GM12878 (cell line): ENCODE data around the gene CRTC1. TPM values are rescaled to one million over a fixed set of nuclear protein-coding genes. Genes with fewer than 3 reads are reported as not detected.
A peak's percentile ranks its signal among the peaks of the same experiment; 100 is the strongest.

ENCODE experiments used
- ATAC-seq: fragments of 200-7000 bp; cut with Tn5 transposase; 3 replicates; pipeline ENCODE4 v1.9.1; 2020; ENCODE audit warnings: mild to moderate bottlenecking, moderate library complexity
- Bru-seq: library from RNA; stranded (reverse); fragments of 400-500 nt; gene quantifications from one replicate; lab custom pipeline; 2021; lab: Mats Ljungman, UMichigan
- BruChase-seq, 2 experiments: library from RNA; stranded (reverse); fragments of 400-500 nt; gene quantifications; one replicate each; lab custom pipeline; 2021; lab: Mats Ljungman, UMichigan
- BruUV-seq: library from RNA; stranded (reverse); fragments of 400-500 nt; replicated peaks from 2 replicates; lab custom pipeline; 2021; lab: Mats Ljungman, UMichigan
- CTCF ChIA-PET: fragments of 300-600 bp; sonication (Branson Sonifier 250); formaldehyde crosslinking; extraction: SDS; loops from one replicate; lab custom pipeline; 2021; ENCODE audit warnings: inconsistent platforms; lab: Yijun Ruan, JAX
- POLR2A ChIA-PET: fragments of 350-600 bp; formaldehyde crosslinking; extraction: SDS; loops from one replicate; lab custom pipeline; 2021; ENCODE audit warnings: inconsistent platforms; lab: Charles Lee
- RAD21 ChIA-PET: fragments of 300-600 bp; sonication (Branson Sonifier 250); formaldehyde crosslinking; loops from one replicate; lab custom pipeline; 2023; ENCODE audit warnings: antibody characterized with exemption; ENCODE audit not compliant: unreplicated experiment; lab: Charles Lee
- SMC1A ChIA-PET: fragments of 300-600 bp; sonication (Branson Sonifier 250); formaldehyde crosslinking; loops from one replicate; lab custom pipeline; 2023; ENCODE audit not compliant: unreplicated experiment, uncharacterized antibody; lab: Charles Lee
- DNase-seq: peaks from one replicate; pipeline ENCODE4 v3.0.0-alpha.2; 2011; ENCODE audit warnings: low read depth, low spot score
- FAIRE-seq: peaks from 3 replicates; lab custom pipeline; 2011; peaks lifted over from hg19 to GRCh38; lab: Jason Lieb, UNC
- H2AFZ ChIP-seq: 2 replicates; pipeline ENCODE4 v1.6.0; 2011; ENCODE audit warnings: low read depth, low read length, control low read depth; ENCODE audit not compliant: control insufficient read depth
- H3K27ac ChIP-seq: 2 replicates; pipeline ENCODE4 v1.5.1; 2011; ENCODE audit warnings: control low read depth; ENCODE audit not compliant: control insufficient read depth, insufficient read depth
- H3K27me3 ChIP-seq, 2 experiments: replicated peaks in 1 of 2; 2 replicates each; pipeline versions ENCODE4 v1.6.0 to v1.6.1; 2011; ENCODE audit warnings: low read length in 1 of 2; ENCODE audit not compliant: control insufficient read depth in 2 of 2, insufficient read depth in 2 of 2
- H3K36me3 ChIP-seq, 2 experiments: 2 replicates each; pipeline ENCODE4 v1.5.1; 2011; ENCODE audit warnings: low read length in 1 of 2; ENCODE audit not compliant: control insufficient read depth in 2 of 2, insufficient read depth in 2 of 2
- H3K4me1 ChIP-seq: 2 replicates; pipeline ENCODE4 v1.6.1; 2011; ENCODE audit warnings: mild to moderate bottlenecking, low read length, moderate library complexity, mixed read lengths; ENCODE audit not compliant: control insufficient read depth, insufficient read depth
- H3K4me2 ChIP-seq: 2 replicates; pipeline ENCODE4 v1.6.0; 2011; ENCODE audit warnings: control low read depth; ENCODE audit not compliant: control insufficient read depth, insufficient read depth
- H3K4me3 ChIP-seq: fragments of 200-600 bp; sonication (generic); 2 replicates; pipeline ENCODE4 v1.5.1; 2016
- H3K79me2 ChIP-seq: 2 replicates; pipeline ENCODE4 v1.6.0; 2011; ENCODE audit warnings: low read length; ENCODE audit not compliant: control insufficient read depth, insufficient read depth
- H3K9ac ChIP-seq: 2 replicates; pipeline ENCODE4 v1.8.0; 2011; ENCODE audit warnings: low read length, control low read depth, mixed read lengths; ENCODE audit not compliant: control insufficient read depth, insufficient read depth
- H3K9me3 ChIP-seq: replicated peaks from 3 replicates; pipeline ENCODE4 v1.5.1; 2011; ENCODE audit warnings: mild to moderate bottlenecking, low read length; ENCODE audit not compliant: control insufficient read depth, insufficient read depth
- H4K20me1 ChIP-seq: 2 replicates; pipeline ENCODE4 v1.6.0; 2011; ENCODE audit not compliant: control insufficient read depth, insufficient read depth
- BCL11A ChIP-seq: IDR thresholded peaks from 2 replicates; pipeline ENCODE4 v1.6.1; 2011; ENCODE audit warnings: low read depth, low read length
- BHLHE40 ChIP-seq, 2 experiments: fragments of 450-650 bp in 1 of 2; IDR thresholded peaks; 2 replicates each; pipeline ENCODE4 v1.6.1; 2011 to 2017; ENCODE audit warnings: low read depth in 2 of 2, borderline replicate concordance in 1 of 2, improper control_type of control experiment in 1 of 2, low read length in 1 of 2, mild to moderate bottlenecking in 1 of 2
- GABPA ChIP-seq: IDR thresholded peaks from 2 replicates; pipeline ENCODE4 v1.6.1; 2014; ENCODE audit warnings: antibody characterized with exemption, low read depth, mild to moderate bottlenecking, inconsistent platforms
- GATAD2B ChIP-seq: fragments of 450-650 bp; conservative IDR thresholded peaks from 2 replicates; pipeline ENCODE4 v1.6.1; 2017; ENCODE audit warnings: low read depth, mild to moderate bottlenecking, moderate library complexity
- KAT2A ChIP-seq: conservative IDR thresholded peaks from 2 replicates; pipeline ENCODE4 v1.6.1; 2011; ENCODE audit warnings: low read depth, low read length; ENCODE audit not compliant: control insufficient read depth
- NFYB ChIP-seq: IDR thresholded peaks from 2 replicates; pipeline ENCODE4 v1.6.1; 2011; ENCODE audit warnings: low read depth, mild to moderate bottlenecking, low read length, improper control_type of control experiment, moderate library complexity; ENCODE audit not compliant: insufficient read depth
- NR2C1 ChIP-seq: fragments of 450-650 bp; IDR thresholded peaks from 2 replicates; pipeline ENCODE4 v1.6.1; 2017; ENCODE audit warnings: antibody characterized with exemption, mild to moderate bottlenecking, moderate library complexity
- POLR2A ChIP-seq: IDR thresholded peaks from 2 replicates; pipeline ENCODE4 v1.6.1; 2011; ENCODE audit warnings: low read depth, mild to moderate bottlenecking, low read length
- POLR2AphosphoS2 ChIP-seq: IDR thresholded peaks from 2 replicates; pipeline ENCODE4 v1.6.1; 2011; ENCODE audit warnings: low read depth, mild to moderate bottlenecking, low read length, improper control_type of control experiment, moderate library complexity
- YY1 ChIP-seq: IDR thresholded peaks from 2 replicates; pipeline ENCODE4 v1.6.1; 2011; ENCODE audit warnings: low read depth, mild to moderate bottlenecking, low read length
- WGBS: methylation state at CpG from one replicate; pipeline ENCODE4 v1.1.6; 2016; ENCODE audit warnings: low lambda C conversion rate; ENCODE audit not compliant: insufficient replicate concordance, insufficient coverage; ENCODE audit errors: missing lambda C conversion rate; 5-methylcytosine and 5-hydroxymethylcytosine counted together
- in situ Hi-C: fragments of 300-500 bp; cut with MboI; formaldehyde crosslinking; loops from 9 replicates; pipeline ENCODE4 v1.14.3; 2018; ENCODE audit warnings: mixed read lengths
- intact Hi-C: fragments of 100-400 bp; cut with micrococcal nuclease; formaldehyde crosslinking; loops from one replicate; pipeline ENCODE4 v1.14.2; 2022; ENCODE audit not compliant: unreplicated experiment
- long read RNA-seq, 2 experiments: library from polyadenylated mRNA; unstranded; transcript quantifications; one replicate each; pipeline ENCODE4 v2.0.0, GENCODE V29; 2019 to 2020
- polyA minus RNA-seq, 3 experiments: library from RNA; depleted of rRNA, polyadenylated mRNA; stranded (reverse); fragments of >200 nt; gene quantifications; 2 replicates each; pipeline ENCODE4 v1.2.3, GENCODE V29; 2011
- polyA plus RNA-seq, 11 experiments: library from polyadenylated mRNA; depleted of rRNA in 4 of 11; unstranded in 6 of 11; stranded (reverse) in 5 of 11; fragments of >200 nt; fragmentation: Nextera tagmentation in 4 of 11; fragmentation: Illumina TruSeq in 1 of 11; extraction: Ambion mirVana in 4 of 11; extraction: Trizol in 1 of 11; gene quantifications; 1 replicate in 1 of 11; 2 replicates in 10 of 11; pipeline versions ENCODE4 v1.2.1 to v1.2.3, GENCODE V29; 2011 to 2016; ENCODE audit warnings: inconsistent platforms in 2 of 11, missing spikeins in 2 of 11, low read depth in 1 of 11
- total RNA-seq, 4 experiments: library from RNA; depleted of rRNA in 3 of 4; stranded (reverse); fragments of >200 nt in 3 of 4; fragmentation: Illumina TruSeq in 1 of 4; extraction: Trizol in 1 of 4; gene quantifications; 2 replicates each; pipeline versions ENCODE4 v1.2.1 to v1.2.3, GENCODE V29; 2013 to 2021
- TF ChIP-seq, protein P1 (sequence below): fragments of 450-650 bp; IDR thresholded peaks from 2 replicates; pipeline ENCODE4 v1.6.1; 2016; ENCODE audit warnings: mild to moderate bottlenecking, moderate library complexity, borderline replicate concordance

Gene CRTC1, protein sequence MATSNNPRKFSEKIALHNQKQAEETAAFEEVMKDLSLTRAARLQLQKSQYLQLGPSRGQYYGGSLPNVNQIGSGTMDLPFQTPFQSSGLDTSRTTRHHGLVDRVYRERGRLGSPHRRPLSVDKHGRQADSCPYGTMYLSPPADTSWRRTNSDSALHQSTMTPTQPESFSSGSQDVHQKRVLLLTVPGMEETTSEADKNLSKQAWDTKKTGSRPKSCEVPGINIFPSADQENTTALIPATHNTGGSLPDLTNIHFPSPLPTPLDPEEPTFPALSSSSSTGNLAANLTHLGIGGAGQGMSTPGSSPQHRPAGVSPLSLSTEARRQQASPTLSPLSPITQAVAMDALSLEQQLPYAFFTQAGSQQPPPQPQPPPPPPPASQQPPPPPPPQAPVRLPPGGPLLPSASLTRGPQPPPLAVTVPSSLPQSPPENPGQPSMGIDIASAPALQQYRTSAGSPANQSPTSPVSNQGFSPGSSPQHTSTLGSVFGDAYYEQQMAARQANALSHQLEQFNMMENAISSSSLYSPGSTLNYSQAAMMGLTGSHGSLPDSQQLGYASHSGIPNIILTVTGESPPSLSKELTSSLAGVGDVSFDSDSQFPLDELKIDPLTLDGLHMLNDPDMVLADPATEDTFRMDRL
- total RNA-seq (2013; cell fraction: nucleolus; rRNA removed), result 6.6 and 7.9 TPM in 2 replicates
- 0.82 and 1.3 TPM in 2 replicates for total RNA-seq (2014; rRNA removed)
- total RNA-seq (2014; rRNA removed; fragmentation: Illumina TruSeq; extraction: Trizol), result 0.28 and 0.31 TPM in 2 replicates
- total RNA-seq (2021), result 3.5 and 4.6 TPM in 2 replicates
- 0.39 TPM for polyA plus RNA-seq (2011; ENCODE audit: low read depth)
- polyA plus RNA-seq (2011; rRNA removed), result 0.37 and 0.50 TPM in 2 replicates
- polyA plus RNA-seq (2011; cell fraction: cytosol; rRNA removed), result 0.37 and 1.1 TPM in 2 replicates
- 10.9 and 15.4 TPM in 2 replicates for polyA plus RNA-seq (2011; cell fraction: nucleus; rRNA removed)
- polyA plus RNA-seq (2012), result 2.2 and 2.5 TPM in 2 replicates
- 0.65 and 0.78 TPM in 2 replicates for polyA plus RNA-seq (2014; fragmentation: Illumina TruSeq; extraction: Trizol)
- under 1 TPM in 1 of 2 experiments, not detected in 1; 0.02 TPM for polyA plus RNA-seq (2014; fragmentation: Nextera tagmentation; extraction: Ambion mirVana)
- polyA plus RNA-seq (2014; rRNA removed), result 2.5 and 2.6 TPM in 2 replicates
- polyA plus RNA-seq (2016; fragmentation: Nextera tagmentation; extraction: Ambion mirVana), result 1 to 10 TPM; 1.1 TPM
- 0.29 and 0.93 TPM in 2 replicates for polyA minus RNA-seq (2011; rRNA and poly(A)+ RNA removed)
- polyA minus RNA-seq (2011; cell fraction: cytosol; rRNA and poly(A)+ RNA removed), result 1.1 and 1.5 TPM in 2 replicates
- 1.8 and 3.9 TPM in 2 replicates for polyA minus RNA-seq (2011; cell fraction: nucleus; rRNA and poly(A)+ RNA removed)
- Bru-seq, nascent RNA, result percentile 49 among the genes with signal in this experiment
- BruChase-seq, experiment 1, labeled RNA remaining after a 6-hour chase, result percentile 58 among the genes with signal in this experiment
- percentile 57 among the genes with signal in this experiment for BruChase-seq, experiment 2, labeled RNA remaining after a 2-hour chase
- long read RNA-seq, experiment 1, partial matches to known transcripts, result 0 of 3 reads
- long read RNA-seq, experiment 1, other reads (novel, unspliced or antisense), result 3 of 3 reads
- long read RNA-seq, experiment 2, partial matches to known transcripts, result 0 of 1 reads
- long read RNA-seq, experiment 2, other reads (novel, unspliced or antisense), result 1 of 1 reads

DNA sequence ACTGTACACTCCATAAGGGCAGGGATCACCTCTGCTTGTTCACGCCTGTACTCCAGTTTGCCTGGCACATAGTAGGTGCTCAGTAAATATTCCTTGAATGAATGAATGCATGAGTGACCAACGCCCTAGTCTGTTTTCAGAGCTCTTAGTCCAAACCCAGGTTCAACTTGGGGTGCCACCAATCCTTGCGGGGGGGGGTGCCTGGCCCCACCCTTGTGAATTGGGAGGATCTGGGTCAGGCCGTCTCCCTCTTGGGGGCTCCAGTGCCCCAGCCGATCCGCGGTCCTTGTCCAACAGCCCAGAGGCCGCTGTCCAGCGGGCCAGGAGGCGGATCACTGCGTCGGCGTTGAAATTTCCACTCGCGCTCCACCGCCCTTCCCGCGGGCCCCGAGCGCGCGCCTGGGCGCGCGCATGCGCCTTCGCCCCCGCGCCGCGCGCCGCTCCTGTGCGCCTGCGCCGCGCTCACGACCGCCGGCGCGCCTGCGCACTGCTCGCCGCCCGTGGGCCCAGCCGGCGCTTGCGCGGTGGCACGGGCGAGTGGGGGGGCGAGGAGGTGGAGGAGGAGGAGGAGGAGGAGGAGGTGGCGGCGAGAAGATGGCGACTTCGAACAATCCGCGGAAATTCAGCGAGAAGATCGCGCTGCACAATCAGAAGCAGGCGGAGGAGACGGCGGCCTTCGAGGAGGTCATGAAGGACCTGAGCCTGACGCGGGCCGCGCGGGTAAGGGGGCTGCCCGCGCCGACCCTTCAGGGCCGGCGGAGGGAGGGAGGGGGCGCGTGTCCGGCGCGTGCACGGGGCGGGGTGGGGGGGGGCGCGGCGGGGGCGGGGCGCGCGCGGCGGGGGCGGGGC, at the start of gene CRTC1:
CRTC1 (plus strand) TSS at position 572 of the 849 bp plus-strand sequence; CDS start at position 595, 23 bp downstream.
- Histone ChIP-seq H3K36me3 (no peaks in the 10 kb centered on the region), H3K27me3 (no peaks in the 10 kb centered on the region), H4K20me1 (no peaks in the 10 kb centered on the region), H3K9ac (peak within 1 kb of the TSS; percentile 78), H2AFZ (peak within 1 kb of the TSS; percentile 98), H3K4me2 (peak within 1 kb of the TSS; percentile 98), H3K9me3 (no peaks in the 10 kb centered on the region), H3K27ac (peak within 1 kb of the TSS; percentile 66), H3K4me1 (peaks cover 12% of the 10 kb centered on the region), H3K79me2 (no peaks in the 10 kb centered on the region; the same call in 1 of the 2 replicates), H3K4me3 (peak within 1 kb of the TSS; percentile 68)
- no TSS peak for BruUV-seq
- under 1% methylated on average over 35 of the region's 93 CpGs for WGBS
- POLR2A ChIA-PET, result interaction anchor here (0.5 to 1.0 kb wide), 6 partner anchors 11 to 551 kb away, joined by 3 to 6 read pairs (median 4); partner anchors contain the start of genes COPE and DDX49
- in situ Hi-C loops, result no loop called here
- DNase-seq (peak; percentile 39), FAIRE-seq (no peak), ATAC-seq (peak; percentile 81)
- CTCF ChIA-PET, result interaction anchor here (0.6 to 2.1 kb wide), 5 partner anchors 54 to 241 kb away, joined by 3 to 6 read pairs (median 3); partner anchors contain the start of gene REX1BD
- SMC1A ChIA-PET, result interaction anchor here (1.3 to 1.4 kb wide), 2 partner anchors 10 to 111 kb away, joined by 3 to 4 read pairs; partner anchors contain the start of gene UBA52
- intact Hi-C loops, result loop anchor here (10.0 kb wide), 1 partner anchor 161 kb away; no protein-coding TSS in a partner anchor
- RAD21 ChIA-PET, result interaction anchor here (1.0 kb wide), 1 partner anchor 164 kb away, joined by 6 read pairs; no protein-coding TSS in a partner anchor
- TF ChIP-seq BCL11A (no peak), BHLHE40 (IDR thresholded peaks at IDR 0.05; ENCODE audit: borderline replicate concordance in 1 of 2, low read depth in 2 of 2, low read length in 1 of 2) (peak; percentile 55 to 86; a peak in 3 of 4 replicates), POLR2A (peak; percentile 92), GABPA (no peak), YY1 (peak; percentile 91), POLR2AphosphoS2 (peak; percentile 80; the same call in 1 of the 2 replicates), GATAD2B (peak; percentile 74; the same call in 1 of the 2 replicates), NR2C1 (0 out of 2 replicates have a peak, but pooled peaks have one; percentile 25), KAT2A (no peak), NFYB (no peak)
- TF ChIP-seq, protein P1, sequence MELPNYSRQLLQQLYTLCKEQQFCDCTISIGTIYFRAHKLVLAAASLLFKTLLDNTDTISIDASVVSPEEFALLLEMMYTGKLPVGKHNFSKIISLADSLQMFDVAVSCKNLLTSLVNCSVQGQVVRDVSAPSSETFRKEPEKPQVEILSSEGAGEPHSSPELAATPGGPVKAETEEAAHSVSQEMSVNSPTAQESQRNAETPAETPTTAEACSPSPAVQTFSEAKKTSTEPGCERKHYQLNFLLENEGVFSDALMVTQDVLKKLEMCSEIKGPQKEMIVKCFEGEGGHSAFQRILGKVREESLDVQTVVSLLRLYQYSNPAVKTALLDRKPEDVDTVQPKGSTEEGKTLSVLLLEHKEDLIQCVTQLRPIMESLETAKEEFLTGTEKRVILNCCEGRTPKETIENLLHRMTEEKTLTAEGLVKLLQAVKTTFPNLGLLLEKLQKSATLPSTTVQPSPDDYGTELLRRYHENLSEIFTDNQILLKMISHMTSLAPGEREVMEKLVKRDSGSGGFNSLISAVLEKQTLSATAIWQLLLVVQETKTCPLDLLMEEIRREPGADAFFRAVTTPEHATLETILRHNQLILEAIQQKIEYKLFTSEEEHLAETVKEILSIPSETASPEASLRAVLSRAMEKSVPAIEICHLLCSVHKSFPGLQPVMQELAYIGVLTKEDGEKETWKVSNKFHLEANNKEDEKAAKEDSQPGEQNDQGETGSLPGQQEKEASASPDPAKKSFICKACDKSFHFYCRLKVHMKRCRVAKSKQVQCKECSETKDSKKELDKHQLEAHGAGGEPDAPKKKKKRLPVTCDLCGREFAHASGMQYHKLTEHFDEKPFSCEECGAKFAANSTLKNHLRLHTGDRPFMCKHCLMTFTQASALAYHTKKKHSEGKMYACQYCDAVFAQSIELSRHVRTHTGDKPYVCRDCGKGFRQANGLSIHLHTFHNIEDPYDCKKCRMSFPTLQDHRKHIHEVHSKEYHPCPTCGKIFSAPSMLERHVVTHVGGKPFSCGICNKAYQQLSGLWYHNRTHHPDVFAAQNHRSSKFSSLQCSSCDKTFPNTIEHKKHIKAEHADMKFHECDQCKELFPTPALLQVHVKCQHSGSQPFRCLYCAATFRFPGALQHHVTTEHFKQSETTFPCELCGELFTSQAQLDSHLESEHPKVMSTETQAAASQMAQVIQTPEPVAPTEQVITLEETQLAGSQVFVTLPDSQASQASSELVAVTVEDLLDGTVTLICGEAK, result peak; percentile 26; the same call in 1 of the 2 replicates
